Lung (tissue), 12 donors: ENCODE measurements around the gene ZDHHC3. TPM values are rescaled to one million over a fixed set of nuclear protein-coding genes. Genes with fewer than 3 reads are reported as not detected.

Experiments
- ATAC-seq: fragments of 200-7000 bp; cut with Tn5 transposase; one replicate; pipeline ENCODE4 v1.9.1; 2020; ENCODE audit warnings: moderate number of reproducible peaks; ENCODE audit not compliant: insufficient read depth, low FRiP score
- DNase-seq, 3 donors: peaks; one replicate each; pipeline ENCODE4 v3.0.0-alpha.2; 2013 to 2017
- H3K27ac ChIP-seq, 2 donors: one replicate each; pipeline ENCODE4 v1.5.1; 2013; ENCODE audit warnings: mild to moderate bottlenecking in 2 of 2, moderate library complexity in 2 of 2, control low read depth in 1 of 2, inconsistent platforms in 1 of 2, low read depth in 1 of 2, low read length in 1 of 2
- H3K27me3 ChIP-seq, 3 donors: one replicate each; pipeline ENCODE4 v1.5.1; 2013; ENCODE audit warnings: low read length in 2 of 3; ENCODE audit not compliant: control insufficient read depth in 3 of 3, insufficient read depth in 3 of 3
- H3K36me3 ChIP-seq, 4 donors: one replicate each; pipeline ENCODE4 v1.5.1; 2013; ENCODE audit warnings: low read length in 4 of 4, mild to moderate bottlenecking in 1 of 4, moderate library complexity in 1 of 4; ENCODE audit not compliant: control insufficient read depth in 4 of 4, insufficient read depth in 4 of 4
- H3K4me1 ChIP-seq, 5 donors: one replicate each; pipeline ENCODE4 v1.5.1; 2013; ENCODE audit warnings: low read length in 5 of 5, mild to moderate bottlenecking in 2 of 5, moderate library complexity in 1 of 5; ENCODE audit not compliant: control insufficient read depth in 5 of 5, insufficient read depth in 5 of 5
- H3K4me3 ChIP-seq: one replicate; pipeline ENCODE4 v1.5.1; 2013; ENCODE audit warnings: mild to moderate bottlenecking, control low read depth, moderate library complexity
- H3K9ac ChIP-seq, 2 donors: one replicate each; pipeline ENCODE4 v1.5.1; 2013; ENCODE audit warnings: low read length in 2 of 2, control low read depth in 1 of 2; ENCODE audit not compliant: insufficient read depth in 1 of 2
- H3K9me3 ChIP-seq, 4 donors: one replicate each; pipeline ENCODE4 v1.5.1; 2013; ENCODE audit warnings: low read length in 3 of 4, mild to moderate bottlenecking in 1 of 4, moderate library complexity in 1 of 4; ENCODE audit not compliant: control insufficient read depth in 4 of 4, insufficient read depth in 3 of 4
- CTCF ChIP-seq: IDR thresholded peaks from 2 replicates; pipeline ENCODE4 v1.5.1; 2012; ENCODE audit warnings: mild to moderate bottlenecking; ENCODE audit errors: control extremely low read depth, extremely low read depth
- WGBS, 2 donors: extraction: QIAGEN DNeasy Blood & Tissue Kit; methylation state at CpG; one replicate each; pipeline ENCODE4 v1.1.7; 2013; 5-methylcytosine and 5-hydroxymethylcytosine counted together
- polyA plus RNA-seq, 2 donors: library from polyadenylated mRNA; stranded (reverse); fragments of 200-250 nt; gene quantifications; one replicate each; pipeline ENCODE4 v1.2.1, GENCODE V29; 2013
- total RNA-seq, 2 donors: library from RNA; depleted of rRNA in 1 of 2; stranded (reverse); fragments of >200 nt in 1 of 2; gene quantifications; one replicate each; pipeline ENCODE4 v1.2.1, GENCODE V29; 2014 to 2021
- donor health status: control.
- donor health status: control.
- donor health status: Bipolar disorder and iron deficiency.
- donor health status: healthy.
- donor health status: DM: yes; HTN: yes; CAD: no.

ZDHHC3 gene
- total and polyA plus RNA-seq, 4 donors, result 49.8 to 96.2 (median 78.0) TPM

- Histone ChIP-seq H3K4me3 (peak overlapping the region; percentile 32), H3K27me3 (no peaks in the 10 kb centered on the region), H3K9me3 (no peaks in the 10 kb centered on the region), H3K27ac (no peak overlapping the region), H3K9ac (peak overlapping the region in 1 of 2 donors; percentile 46), H3K36me3 (no peaks in the 10 kb centered on the region), H3K4me1 (peaks cover 0 to 16% (median 9%) of the 10 kb centered on the region in 5 donors)
- no peak for ATAC-seq
- no peak for DNase-seq
- no peak for TF ChIP-seq CTCF
- 70 to 88% methylated on average over 4 of the region's 4 CpGs for WGBS, 2 donors
Observed at GRCh38 chr3:44974416-44974815, 1.6 kb downstream of the ZDHHC3 start.

DNA sequence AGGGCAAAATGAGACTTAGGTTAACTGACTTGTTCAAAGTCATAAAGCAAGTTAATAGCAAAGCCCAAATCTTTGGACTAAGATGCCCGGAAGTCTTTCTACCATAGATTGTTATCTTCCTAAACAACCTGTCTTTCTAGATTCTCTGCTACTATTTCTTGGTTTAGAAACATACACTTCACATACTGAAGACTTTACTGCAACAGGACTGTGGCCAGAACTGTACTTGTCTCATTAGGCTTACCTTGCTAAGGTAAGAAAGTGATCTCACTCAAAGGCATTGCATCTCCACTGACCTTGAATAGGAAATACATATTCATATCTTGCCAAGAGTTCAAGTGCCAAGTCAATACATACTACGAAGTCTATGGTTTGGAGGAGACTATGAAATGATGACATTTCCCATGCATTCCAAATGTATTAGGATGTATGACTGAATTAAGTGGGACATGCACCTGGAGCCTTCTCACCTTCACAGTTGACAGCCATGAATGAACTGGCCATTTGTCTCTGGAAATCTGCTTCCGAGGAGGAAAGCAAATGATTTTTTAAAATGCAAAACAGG lies 5.0 kb downstream of the ZDHHC3 start:
- Histone ChIP-seq H3K4me3 (no peak overlapping the region), H3K36me3 (no peaks in the 10 kb centered on the region), H3K9me3 (no peaks in the 10 kb centered on the region), H3K27ac (no peak overlapping the region), H3K27me3 (no peaks in the 10 kb centered on the region), H3K4me1 (peaks cover 0 to 16% (median 6%) of the 10 kb centered on the region in 5 donors), H3K9ac (no peak overlapping the region)
- ATAC-seq, result no peak
- no peak for TF ChIP-seq CTCF
- DNase-seq, result peak in 1 of 3 donors; percentile 27
- WGBS, 2 donors, result 64 to 78% methylated on average over 3 of the region's 3 CpGs

DNA sequence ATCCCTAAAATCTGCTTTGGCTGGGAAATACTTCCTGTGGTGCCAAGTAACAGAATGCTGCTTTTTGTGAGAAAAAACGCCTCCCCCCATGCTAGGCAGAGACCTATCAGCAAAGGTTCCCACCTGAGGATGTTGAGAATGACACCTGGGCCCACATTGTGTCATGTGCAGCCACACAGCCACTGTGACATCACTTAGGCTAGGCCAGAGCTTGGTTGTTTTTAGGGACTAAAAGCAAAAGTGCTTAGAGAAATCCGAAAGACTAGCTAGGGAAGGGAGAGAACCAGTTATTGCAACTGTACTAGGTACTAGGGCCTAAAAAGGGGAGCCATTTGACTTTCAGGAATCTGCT lies 6.2 kb downstream of the ZDHHC3 start:
- no peak overlapping the region for H3K4me3 ChIP-seq
- H3K4me1 ChIP-seq, result peaks cover 0 to 20% (median 5%) of the 10 kb centered on the region in 5 donors
- no peak overlapping the region for H3K9ac ChIP-seq
- H3K27ac ChIP-seq, result peak overlapping the region in 1 of 2 donors; percentile 21
- ATAC-seq (no peak), DNase-seq (no peak)
- WGBS, 2 donors, result 84 to 86% methylated on average over 2 of the region's 2 CpGs
- H3K27me3 ChIP-seq, result no peaks in the 10 kb centered on the region
- H3K36me3 ChIP-seq, result no peaks in the 10 kb centered on the region
- no peak for TF ChIP-seq CTCF
- H3K9me3 ChIP-seq, result no peaks in the 10 kb centered on the region
